CD4-positive, alpha-beta T cell treated with Interleukin-6 at 100 ng/mL for 8 hours (primary cell): ENCODE results near the gene PSMA8.
A peak's percentile ranks its signal among the peaks of the same experiment; 100 is the strongest.
"Not testable (repeated sequence)": the region's sequence is repeated elsewhere in the genome, so short reads cannot be mapped to it uniquely, and the experiment has no call there.

Experiments
- DNase-seq: peaks from one replicate; pipeline ENCODE4 v3.0.0-alpha.2; 2020; ENCODE audit warnings: mixed read lengths, low spot score

PSMA8 gene

DNA sequence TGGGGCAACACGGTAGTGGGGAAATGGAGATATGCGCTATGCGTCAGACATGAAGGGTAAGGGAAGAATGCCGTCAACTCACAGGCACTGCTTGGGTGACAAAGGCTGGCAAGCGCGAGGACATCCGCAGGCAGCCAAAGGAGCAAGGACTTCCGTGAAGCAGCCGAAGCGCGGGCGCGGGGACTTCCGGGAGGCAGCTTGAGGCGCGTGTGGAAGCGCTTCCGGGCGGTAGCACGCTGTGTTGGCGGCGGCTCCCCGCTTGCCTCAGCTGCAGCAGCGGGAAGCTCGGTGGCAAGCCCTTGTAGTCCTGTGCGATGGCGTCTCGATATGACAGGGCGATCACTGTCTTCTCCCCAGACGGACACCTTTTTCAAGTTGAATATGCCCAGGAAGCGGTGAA lies at the start of gene PSMA8:
Gene PSMA8, plus strand, starts transcription at position 218 of the 400 bp plus-strand sequence. Its CDS starts 97 bp downstream, at position 315.
- peak; percentile 51 for DNase-seq

DNA sequence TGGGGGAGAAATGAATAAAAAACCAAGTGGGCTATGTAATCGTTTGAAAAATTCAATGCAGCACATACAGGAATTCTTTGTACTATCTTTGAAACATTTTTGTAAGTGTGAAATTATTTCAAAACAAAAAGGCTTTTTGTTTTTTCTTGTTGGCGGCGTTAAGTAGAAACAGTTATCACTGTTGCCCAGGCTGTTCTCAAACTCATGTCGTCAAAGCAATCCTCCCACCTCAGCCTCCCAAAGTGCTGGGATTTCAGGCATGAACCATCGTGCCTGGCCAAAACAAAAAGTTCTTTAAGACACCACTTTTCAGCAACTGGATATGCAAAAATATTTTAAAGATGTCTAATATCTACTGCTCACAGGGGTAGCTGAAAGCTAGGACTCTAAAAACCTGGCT lies 48.6 kb upstream of the PSMA8 start:
- DNase-seq = no peak

DNA sequence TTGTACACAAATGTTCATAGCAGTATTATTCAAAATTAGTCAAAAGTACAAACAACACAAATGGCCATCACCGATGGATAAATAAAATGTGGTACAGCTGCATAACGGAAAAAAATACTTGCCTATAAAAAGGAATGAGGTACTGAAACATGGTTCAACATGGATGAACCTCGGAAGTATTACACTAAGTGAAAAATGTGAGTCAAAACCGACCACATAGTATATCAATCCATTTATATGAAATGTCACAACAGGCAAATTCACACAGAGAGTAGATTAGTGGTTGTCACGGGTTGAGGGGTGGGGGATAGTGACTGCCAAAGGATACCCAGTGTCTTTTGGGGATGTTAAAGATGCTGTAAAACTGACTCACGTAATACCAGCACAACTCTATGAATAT lies 46.7 kb upstream of the PSMA8 start:
- DNase-seq = no peak

DNA sequence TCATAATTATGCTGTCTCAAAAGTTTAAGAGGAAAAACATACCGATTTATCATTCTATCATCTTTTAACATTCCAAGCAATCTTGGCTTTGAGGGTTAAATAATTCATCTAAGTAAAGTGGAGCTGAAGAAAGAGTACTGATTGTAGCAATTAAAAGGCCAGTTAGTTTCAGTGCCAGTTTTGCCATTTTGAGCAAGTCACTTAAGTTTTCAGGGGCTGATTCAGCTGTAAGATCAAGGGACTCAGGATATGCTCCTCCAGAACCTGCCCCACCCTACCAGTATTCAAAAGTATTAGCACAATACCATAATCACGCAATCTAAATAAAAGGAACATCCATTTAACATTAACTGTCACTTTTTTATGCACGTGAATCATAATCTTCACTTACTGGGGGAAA lies 45.2 kb upstream of the PSMA8 start:
- DNase-seq = no peak

DNA sequence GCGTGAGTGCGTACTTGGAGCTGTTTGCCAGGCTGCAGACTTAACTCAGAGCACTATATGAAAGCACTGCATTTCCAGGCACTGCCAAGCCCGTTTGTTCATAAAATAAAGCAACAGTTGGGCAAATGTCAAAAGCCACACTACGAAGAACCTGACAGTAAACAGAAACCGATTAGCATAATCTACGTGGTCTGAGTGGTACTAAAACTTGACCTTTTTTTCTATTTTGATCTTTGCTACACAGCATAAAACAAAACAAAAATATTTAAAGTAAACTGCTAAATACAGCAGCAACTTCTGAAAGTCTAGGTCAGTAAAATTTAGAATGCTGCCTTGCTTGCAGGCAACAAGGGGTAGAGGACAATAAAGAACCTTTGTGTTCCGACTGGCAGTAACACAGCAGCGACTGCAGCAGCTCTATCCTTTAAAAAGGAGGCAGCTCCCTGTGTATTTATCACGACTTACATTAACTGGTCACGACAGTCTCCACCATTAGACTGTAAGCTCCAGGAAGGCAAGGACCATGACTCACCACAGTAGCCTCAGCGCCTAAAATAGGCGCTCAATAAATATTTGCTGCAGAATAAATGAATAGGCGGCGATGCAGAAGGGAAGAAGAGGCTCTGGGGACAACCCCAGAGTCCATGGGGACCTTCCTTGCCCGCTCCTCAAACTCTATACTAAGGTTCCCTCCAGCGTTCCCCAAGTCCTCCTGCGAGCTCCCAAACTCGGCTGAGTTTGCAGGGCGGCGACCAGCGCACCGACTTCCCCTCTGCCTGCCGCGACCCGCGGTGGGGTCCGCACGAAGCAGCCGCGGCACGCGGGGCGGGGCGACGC lies 44.2 kb upstream of the PSMA8 start:
- DNase-seq = no peak

DNA sequence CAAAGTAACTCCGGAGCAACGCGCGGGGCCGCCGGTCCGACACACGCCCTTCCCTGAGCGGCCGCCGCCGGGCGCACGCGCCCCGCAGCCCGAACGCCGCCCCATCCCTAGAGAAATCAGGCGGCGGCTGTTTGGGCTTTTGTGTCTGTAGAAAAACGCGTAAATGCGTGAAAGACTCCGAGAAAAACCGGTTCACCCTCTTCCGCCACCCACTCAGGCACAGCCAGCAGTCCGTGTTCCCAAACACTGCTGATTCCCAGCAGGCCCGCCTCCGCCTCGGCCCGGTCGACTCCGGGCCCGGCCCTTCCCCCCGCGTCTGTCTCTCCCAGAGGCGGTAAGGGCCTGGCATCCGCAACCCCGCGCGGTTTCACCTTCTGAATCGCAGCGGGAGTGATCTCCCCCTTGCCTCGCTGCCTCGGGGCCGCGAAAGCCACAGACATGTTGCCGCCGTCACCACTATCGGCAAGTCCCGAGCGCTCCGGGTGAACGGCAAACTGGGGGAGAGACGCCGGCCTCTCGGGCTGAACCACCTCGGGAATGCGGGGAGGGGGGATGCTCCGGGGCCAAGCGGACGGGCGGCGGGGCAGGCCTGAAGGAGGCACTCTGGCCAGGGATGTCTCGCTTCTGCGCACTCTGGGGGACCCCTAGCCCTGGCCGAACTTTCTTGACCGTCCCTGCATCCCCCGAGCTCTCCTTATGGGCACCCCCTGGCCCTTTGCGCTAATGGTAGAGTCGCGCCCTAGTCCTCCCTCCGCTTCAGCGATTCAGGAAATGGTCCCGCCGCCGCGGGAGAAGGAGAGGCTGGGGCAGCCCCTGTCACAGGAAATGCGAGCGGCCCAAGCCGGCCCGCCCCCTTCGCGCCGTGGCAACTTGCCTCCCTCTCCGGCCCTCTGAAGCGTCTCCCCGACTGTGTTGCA lies 43.3 kb upstream of the PSMA8 start, which contains the start of gene SS18:
Gene SS18, minus strand, starts transcription at position 484 of the 917 bp plus-strand sequence. Its CDS starts 44 bp downstream, at position 440.
- peak; percentile 89 for DNase-seq

DNA sequence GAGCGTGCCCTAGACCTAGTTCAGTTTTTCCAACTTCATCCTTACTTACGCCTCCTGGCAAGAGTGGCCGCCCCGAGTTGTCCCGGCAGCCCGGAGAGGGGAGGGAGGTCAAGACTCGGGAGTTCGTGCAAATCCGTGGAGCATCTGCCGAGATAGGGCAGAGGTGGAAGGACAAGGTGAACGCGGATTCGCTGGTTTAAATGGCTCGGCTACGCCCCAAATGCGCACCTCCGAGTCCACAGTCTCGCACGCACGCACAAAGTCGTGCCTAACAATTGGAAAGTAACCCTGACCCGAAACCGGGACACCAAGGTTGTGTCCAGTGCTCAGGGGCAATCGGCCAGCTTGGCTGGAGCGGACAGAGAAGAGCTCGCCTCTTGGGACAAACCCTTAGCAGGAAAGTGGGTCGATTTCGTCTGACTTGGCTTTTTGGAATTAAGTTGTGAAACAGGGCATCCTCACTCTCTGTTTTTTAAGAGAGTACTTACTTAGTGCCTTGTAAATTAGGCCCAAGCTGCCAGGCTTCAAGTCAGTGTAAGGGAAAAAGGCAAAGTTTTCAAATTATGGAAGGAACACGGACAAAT lies 42.5 kb upstream of the PSMA8 start:
- no peak for DNase-seq

DNA sequence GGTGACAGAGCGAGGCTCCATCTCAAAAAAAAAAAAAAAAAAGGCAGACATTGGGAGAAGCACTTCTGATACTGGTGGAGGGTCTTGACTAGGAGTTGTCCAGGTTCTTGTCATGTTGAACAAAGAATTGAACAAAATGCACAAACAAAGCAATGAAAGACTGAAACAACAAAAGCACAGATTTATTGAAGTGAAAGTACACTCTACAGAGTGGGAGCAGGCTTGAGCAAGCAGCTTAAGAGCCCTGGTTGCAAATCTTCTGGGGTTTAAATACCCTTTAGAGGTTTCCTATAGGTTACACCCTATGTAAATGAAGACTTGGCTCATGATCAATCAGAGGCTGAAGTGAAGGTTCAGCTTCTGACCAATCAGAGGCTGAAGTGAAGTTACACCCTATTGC lies 36.8 kb upstream of the PSMA8 start:
- DNase-seq = no peak

DNA sequence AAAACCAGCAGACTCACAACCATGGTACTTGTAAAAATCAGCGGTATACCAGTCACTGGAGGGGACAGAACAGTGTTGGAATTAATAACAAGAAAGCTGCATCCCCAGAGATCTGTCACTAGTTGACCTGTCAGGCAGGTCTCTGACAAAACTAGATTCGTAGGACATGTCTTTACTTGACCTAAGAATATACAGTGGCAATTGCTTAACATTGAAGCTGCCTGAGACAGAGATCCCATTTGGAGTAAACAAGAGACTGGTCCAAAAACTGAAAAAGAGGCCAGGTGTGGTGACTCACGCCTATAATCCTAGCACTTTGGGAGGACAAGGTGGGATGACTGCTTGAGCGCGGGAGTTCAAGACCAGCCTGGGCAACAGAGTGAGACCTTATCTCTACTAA lies 36.1 kb upstream of the PSMA8 start:
- DNase-seq = no peak

DNA sequence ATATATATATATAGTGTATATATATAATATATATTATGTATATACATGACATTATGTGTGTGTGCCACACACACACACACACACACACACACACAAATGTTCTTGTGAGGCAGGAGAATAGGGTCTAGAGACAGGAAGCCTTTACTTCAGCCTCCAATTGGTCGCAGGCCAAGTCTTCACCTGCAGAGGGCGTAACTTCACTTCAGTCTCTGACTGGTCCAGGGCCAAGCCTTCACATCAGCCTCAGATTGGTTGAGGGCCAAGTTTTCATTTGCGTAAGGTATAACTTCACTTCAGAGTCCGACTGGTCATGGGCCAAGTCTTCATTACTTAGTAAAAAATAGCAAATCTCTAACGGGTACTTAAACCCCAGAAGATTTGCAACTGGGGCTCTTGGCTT lies 30.1 kb upstream of the PSMA8 start:
- peak; percentile 16 for DNase-seq

DNA sequence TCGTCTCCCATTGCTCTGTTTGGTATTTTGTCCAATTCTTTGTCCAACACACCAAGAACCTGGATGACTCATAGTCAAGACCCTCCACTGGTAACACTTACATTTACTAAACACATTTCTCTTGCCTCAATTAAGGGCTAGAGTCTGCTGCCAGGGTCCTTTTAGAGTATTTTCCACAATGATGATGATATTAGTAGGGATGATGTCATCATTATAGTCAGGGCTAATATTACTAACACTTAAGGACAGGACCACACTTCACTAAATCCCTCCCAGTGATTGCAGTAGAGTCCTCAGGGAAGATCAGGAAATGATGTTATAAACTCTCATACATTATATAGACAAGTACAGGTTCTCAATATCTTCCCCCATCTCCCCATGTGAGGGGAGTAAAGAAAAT lies 29.6 kb upstream of the PSMA8 start:
- no peak for DNase-seq

DNA sequence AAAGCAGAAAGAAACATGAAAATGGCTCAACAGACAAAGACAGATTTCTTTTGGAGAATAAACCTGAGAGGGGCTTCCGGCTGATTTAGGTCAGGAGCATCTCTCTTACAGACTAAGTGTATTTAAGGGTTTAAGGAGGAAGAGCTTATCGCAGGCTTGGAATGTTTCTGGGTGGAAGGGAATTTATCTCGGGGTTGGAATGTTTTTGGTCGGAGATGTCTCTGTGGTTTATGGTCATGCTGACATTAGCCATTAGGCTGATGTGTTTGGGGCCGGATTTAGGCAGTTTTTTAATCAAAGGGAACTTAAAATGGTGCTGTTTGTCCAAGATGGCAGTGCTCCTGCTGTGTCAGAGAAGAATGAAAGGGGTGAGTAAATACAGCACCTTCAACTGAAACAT lies 14.4 kb upstream of the PSMA8 start:
- no peak for DNase-seq

DNA sequence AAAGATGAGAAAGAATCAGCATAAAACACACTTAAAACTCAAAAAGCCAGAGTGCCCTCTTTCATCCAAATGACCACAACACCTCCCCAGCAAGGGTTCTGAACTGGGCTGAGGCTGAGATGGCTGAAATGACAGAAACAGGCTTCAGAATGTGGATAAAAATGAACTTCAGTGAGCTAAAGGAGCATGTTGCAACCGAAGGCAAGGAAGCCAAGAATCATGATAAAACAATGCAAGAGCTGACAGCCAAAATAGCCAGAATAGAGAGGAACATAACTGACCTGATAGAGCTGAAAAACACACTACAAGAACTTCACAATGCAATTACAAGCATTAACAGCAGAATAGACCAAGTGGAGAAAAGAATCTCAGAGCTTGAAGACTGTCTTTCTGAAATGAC lies 12.2 kb upstream of the PSMA8 start:
- no peak for DNase-seq

DNA sequence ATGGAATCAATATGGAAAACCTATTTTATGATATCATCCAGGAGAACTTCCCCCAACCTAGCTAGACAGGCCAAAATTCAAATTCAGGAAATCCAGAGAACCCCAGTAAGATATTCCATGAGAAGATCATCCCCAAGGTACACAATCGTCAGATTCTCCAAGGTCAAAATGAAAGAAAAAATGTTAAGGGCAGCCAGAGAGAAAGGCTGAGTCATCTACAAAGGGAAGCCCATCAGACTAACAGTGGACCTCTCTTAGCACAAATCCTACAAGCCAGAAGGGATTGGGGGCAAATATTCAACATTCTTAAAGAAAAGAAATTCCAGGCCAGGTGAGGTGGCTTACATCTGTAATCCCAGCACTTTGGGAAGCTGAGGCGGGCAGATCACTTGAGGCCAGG lies 11.7 kb upstream of the PSMA8 start:
- DNase-seq = not testable (repeated sequence)

DNA sequence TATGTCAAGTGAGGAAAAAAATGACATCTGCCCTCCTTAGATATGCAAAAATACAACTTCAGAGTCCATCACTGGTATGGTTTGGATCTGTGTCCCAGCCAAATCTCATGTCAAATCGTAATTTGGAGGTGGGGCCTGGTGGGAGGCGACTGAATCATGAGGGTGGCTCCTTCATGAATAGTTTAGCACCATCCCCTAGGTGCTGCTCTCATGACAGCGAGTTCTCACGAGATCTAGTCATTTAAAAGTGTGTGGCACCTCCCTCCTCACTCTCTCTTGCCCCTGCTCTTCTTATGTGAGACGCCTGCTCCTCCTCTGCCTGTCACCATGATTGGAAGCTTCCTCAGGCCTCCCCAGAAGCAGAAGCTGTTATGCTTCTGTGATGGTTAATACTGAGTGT lies 5.9 kb upstream of the PSMA8 start:
- no peak for DNase-seq

DNA sequence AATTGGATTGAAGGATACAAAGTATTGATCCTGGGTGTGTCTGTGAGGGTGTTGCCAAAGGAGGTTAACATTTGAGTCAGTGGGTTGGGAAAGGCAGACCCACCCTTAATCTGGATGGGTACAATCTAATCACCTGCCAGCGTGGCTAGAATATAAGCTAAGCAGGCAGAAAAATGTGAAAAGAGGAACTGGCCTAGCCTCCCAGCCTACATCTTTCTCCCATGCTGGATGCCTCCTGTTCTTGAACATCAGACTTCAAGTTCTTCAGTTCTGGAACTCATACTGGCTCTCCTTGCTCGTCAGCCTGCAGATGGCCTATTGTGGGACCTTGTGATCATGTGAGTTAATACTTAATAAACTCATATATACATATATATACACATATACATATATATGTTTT lies 5.5 kb upstream of the PSMA8 start:
- DNase-seq = not testable (repeated sequence)

DNA sequence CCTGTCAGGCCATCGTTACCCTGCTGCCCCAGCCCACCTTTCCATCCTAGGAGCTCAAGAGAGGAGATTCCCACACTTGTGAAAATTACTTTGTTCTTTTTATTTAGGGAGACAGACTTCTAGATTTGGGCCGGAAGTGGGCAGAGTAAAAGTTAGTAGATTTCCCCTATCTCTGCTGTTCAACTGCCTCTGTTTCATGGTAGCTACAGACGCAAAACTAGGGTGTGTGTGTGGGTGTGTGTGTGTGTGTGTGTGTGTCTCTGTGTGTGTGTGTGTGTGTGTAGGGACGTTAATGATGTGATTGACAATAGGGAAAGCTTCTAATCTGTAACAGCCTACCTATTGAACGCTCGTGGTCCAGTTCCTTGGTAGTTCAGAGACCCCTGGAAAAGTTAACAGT lies 438 bp downstream of the PSMA8 start:
- DNase-seq = no peak

DNA sequence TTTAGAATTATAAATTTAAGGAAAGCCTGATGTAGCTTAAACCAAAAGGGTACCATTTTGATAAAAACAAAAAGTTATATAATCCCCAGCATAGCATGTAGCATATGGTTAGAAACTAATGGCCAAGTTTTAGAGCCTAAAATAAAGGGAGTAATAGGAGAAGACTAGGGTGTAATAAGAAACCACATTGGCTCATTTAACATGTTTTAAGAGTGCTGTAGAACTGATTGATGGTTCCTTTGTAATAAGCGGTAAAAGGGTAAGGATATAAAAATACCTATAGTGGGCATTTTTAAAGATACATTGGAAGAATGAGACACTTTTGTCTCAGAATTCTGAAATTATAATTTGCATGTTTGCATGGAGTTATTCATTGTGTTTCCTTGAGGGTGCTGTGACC lies 1.9 kb downstream of the PSMA8 start:
- no peak for DNase-seq

DNA sequence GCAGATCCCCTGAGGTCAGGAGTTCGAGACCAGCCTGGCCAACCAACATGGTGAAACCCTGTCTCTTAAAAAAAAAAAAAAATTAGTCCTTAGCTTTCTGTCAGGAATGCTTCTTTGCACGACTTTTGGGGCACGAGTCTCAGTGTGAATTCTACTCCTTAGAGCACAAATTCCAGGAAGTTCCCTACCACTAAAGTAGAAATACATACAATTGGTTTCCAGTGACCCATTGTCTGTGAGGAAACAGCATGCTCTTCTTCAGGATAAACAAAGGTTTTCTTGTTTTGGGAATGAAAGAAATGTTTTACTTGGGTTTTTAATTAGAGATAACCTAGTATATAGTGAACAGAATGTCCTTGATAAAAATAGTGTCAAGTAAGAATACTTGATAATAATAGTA lies 23.7 kb downstream of the PSMA8 start:
- DNase-seq = no peak

DNA sequence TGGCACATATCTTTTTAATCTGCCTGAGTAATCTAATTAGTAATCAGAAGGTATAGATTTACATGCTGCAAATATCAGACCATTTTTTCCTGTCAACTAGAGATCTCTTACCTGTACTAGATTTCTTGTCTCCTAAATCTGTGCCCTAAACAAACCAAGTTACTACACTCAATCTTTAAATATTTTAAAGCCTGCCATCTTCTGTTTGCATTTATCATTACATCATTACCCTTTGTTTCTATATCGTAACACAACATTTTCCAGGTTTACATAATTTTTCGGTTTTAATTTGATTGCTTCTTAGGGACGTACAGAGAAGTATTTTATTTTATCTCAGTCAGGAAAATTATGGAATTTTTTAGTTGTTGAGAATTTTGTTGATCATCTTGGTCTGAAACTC lies 25.7 kb downstream of the PSMA8 start:
- DNase-seq = no peak

DNA sequence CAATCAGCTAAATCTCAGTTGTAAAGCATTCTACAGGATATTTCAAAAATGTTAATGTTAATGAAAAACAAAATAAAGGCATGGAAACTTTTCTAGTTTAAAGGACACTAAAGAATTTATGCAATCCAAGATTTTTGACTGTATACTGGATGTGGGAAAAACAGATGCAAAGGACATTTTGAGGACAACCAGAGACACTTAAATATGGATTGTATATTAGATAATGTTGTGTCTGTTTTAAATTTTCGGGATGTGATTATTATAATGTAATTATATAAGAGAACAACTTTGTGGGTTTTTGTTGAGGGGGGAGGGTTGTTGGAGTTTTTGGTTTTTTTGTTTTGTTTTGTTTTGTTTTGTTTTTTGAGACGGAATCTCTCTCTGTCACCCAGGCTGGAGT lies 30.9 kb downstream of the PSMA8 start:
- no peak for DNase-seq

DNA sequence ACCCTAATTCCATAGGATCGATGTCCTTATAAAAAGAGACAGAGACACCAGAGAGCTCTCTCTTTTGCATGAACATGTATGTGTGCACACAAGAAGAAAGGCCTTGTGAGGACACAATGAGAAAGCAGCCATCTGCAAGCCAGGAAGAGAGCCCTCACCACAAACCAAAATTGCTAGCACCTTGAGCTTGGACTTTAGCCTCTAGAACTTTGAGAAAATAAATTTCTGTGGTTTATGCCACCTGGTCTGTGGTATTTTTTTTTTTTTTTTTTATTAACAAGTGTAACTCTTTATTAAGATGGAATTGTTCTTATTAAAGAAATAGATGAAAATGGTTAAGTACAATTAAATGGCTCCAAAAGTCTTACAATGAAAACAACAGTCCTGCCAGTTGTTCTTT lies 33.9 kb downstream of the PSMA8 start:
- DNase-seq = not testable (repeated sequence)

DNA sequence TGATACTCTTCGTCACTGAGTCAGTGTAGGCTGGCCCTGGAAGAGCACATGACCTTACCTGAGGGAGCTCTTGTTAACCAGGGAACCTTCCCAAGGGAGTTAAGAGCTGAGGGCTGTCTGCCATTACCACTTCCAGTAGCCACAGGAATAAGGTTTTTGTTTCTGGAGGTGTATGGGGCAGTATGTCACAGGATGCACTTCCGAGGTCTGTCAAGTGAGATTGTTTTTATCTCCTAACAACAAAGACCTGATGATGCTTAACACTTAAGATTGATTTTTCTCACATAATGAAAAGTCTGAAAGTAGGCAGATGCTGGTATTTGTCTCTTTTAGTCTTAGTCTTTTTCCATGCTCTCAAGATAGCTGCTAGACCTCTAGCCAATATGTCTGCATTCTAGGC lies 41.8 kb downstream of the PSMA8 start:
- no peak for DNase-seq
